T-helper 9 cell (primary cell): ENCODE data around the gene BEND5.

Experiments
- DNase-seq: peaks from one replicate; pipeline ENCODE4 v3.0.0-alpha.2; 2020
- total RNA-seq, 2 donors: gene quantifications; one replicate each; lab custom pipeline; 2026; lab: John Stamatoyannopoulos, UW

The BEND5 gene
- total RNA-seq: 0.35 to 1.2 reads per million in 2 donors

- DNase-seq: peak; percentile 4
Observed at GRCh38 chr1:48776393-48777218, at the start of gene BEND5. Gene BEND5 (minus strand): TSS chr1:48776891. CDS start chr1:48776831, 60 bp downstream.

GRCh38 chr1:48823168-48823567, 46.5 kb upstream of the BEND5 start:
- no peak for DNase-seq

- no peak for DNase-seq
Observed at GRCh38 chr1:48820491-48820890, 43.8 kb upstream of the BEND5 start.

GRCh38 chr1:48817505-48818114, 40.9 kb upstream of the BEND5 start:
- no peak for DNase-seq

- DNase-seq: no peak
Observed at GRCh38 chr1:48810740-48811139, 34.0 kb upstream of the BEND5 start.

- DNase-seq: no peak
Observed at GRCh38 chr1:48808496-48808895, 31.8 kb upstream of the BEND5 start.

- DNase-seq: no peak
Observed at GRCh38 chr1:48807554-48808260, 31.0 kb upstream of the BEND5 start.

- no peak for DNase-seq
Observed at GRCh38 chr1:48803474-48803873, 26.8 kb upstream of the BEND5 start.

- DNase-seq: no peak
Observed at GRCh38 chr1:48794816-48795215, 18.1 kb upstream of the BEND5 start.

GRCh38 chr1:48793863-48794262, 17.2 kb upstream of the BEND5 start:
- no peak for DNase-seq

GRCh38 chr1:48792961-48793360, 16.3 kb upstream of the BEND5 start:
- no peak for DNase-seq

GRCh38 chr1:48790397-48790796, 13.7 kb upstream of the BEND5 start:
- no peak for DNase-seq

- no peak for DNase-seq
Observed at GRCh38 chr1:48789903-48790302, 13.2 kb upstream of the BEND5 start.

GRCh38 chr1:48785869-48786268, 9.2 kb upstream of the BEND5 start:
- DNase-seq: no peak

GRCh38 chr1:48784301-48784700, 7.6 kb upstream of the BEND5 start:
- DNase-seq: no peak

GRCh38 chr1:48777219-48777895, 666 bp upstream of the BEND5 start:
- no peak for DNase-seq

GRCh38 chr1:48775831-48776392, 779 bp downstream of the BEND5 start:
- DNase-seq: no peak

- DNase-seq: no peak
Observed at GRCh38 chr1:48773133-48773532, 3.6 kb downstream of the BEND5 start.

- DNase-seq: no peak
Observed at GRCh38 chr1:48772211-48772610, 4.5 kb downstream of the BEND5 start.

GRCh38 chr1:48771561-48771960, 5.1 kb downstream of the BEND5 start:
- no peak for DNase-seq

GRCh38 chr1:48767975-48768510, 8.6 kb downstream of the BEND5 start:
- no peak for DNase-seq

GRCh38 chr1:48765335-48765734, 11.4 kb downstream of the BEND5 start:
- no peak for DNase-seq
